K562 (cell line): ENCODE results near the gene PRKCB. TPM values are rescaled to one million over a fixed set of nuclear protein-coding genes. Genes with fewer than 3 reads are reported as not detected.
A peak's percentile ranks its signal among the peaks of the same experiment; 100 is the strongest.

Source experiments
- ATAC-seq: fragments of 200-7000 bp; cut with Tn5 transposase; 3 replicates; pipeline ENCODE4 v1.9.1; 2020; ENCODE audit warnings: moderate library complexity
- BruUV-seq: library from RNA; stranded (reverse); fragments of 400-500 nt; replicated peaks from 2 replicates; lab custom pipeline; 2021; lab: Mats Ljungman, UMichigan
- CTCF ChIA-PET: fragments of 300-600 bp; formaldehyde crosslinking; extraction: SDS; loops from one replicate; lab custom pipeline; 2021; ENCODE audit warnings: low intra/inter-chr PET ratio; lab: Yijun Ruan, JAX
- POLR2A ChIA-PET: fragments of 300-600, 350-650 bp; sonication (Branson Sonifier 250); formaldehyde crosslinking; extraction: SDS; loops from one replicate; lab custom pipeline; 2021; ENCODE audit warnings: antibody characterized with exemption, inconsistent platforms; lab: Yijun Ruan, JAX
- DNase-seq, 4 experiments: peaks; one replicate each; pipeline versions ENCODE4 v3.0.0 to v3.0.0-alpha.2; 2011 to 2018; ENCODE audit warnings: low spot score in 3 of 4, mixed read lengths in 3 of 4; ENCODE audit errors: extremely low read depth in 1 of 4
- FAIRE-seq: peaks from 2 replicates; lab custom pipeline; 2011; peaks lifted over from hg19 to GRCh38; lab: Jason Lieb, UNC
- H2AFZ ChIP-seq: 2 replicates; pipeline ENCODE4 v1.6.0; 2011; ENCODE audit warnings: low read depth, low read length, control low read depth, inconsistent platforms
- H3K27ac ChIP-seq: fragments of 200-600 bp; 3 replicates; pipeline ENCODE4 v1.8.0; 2011; ENCODE audit warnings: low read depth, mild to moderate bottlenecking, control low read depth, inconsistent platforms, low read length, moderate library complexity, mixed read lengths; ENCODE audit errors: extremely low read depth
- H3K27me3 ChIP-seq, 2 experiments: fragments of 300-600 bp in 1 of 2; 2 replicates in 1 of 2; 3 replicates in 1 of 2; pipeline versions ENCODE4 v1.6.0 to v1.8.0; 2011; ENCODE audit warnings: inconsistent platforms in 2 of 2, low read length in 2 of 2, mild to moderate bottlenecking in 1 of 2, mixed read lengths in 1 of 2, moderate library complexity in 1 of 2; ENCODE audit not compliant: control insufficient read depth in 2 of 2, insufficient read depth in 2 of 2
- H3K36me3 ChIP-seq: fragments of 300-600 bp; 3 replicates; pipeline ENCODE4 v1.8.0; 2011; ENCODE audit warnings: mild to moderate bottlenecking, low read length, inconsistent platforms; ENCODE audit not compliant: control insufficient read depth, insufficient read depth
- H3K4me1 ChIP-seq, 2 experiments: fragments of 200-600 bp in 1 of 2; replicated peaks in 1 of 2; 2 replicates in 1 of 2; 3 replicates in 1 of 2; pipeline versions ENCODE4 v1.5.1 to v1.8.0; 2011; ENCODE audit warnings: inconsistent platforms in 2 of 2, low read length in 2 of 2, mild to moderate bottlenecking in 1 of 2, mixed read lengths in 1 of 2, moderate library complexity in 1 of 2; ENCODE audit not compliant: control insufficient read depth in 2 of 2, insufficient read depth in 2 of 2
- H3K4me2 ChIP-seq: 2 replicates; pipeline ENCODE4 v1.6.1; 2011; ENCODE audit warnings: low read length, control low read depth, inconsistent platforms, mixed read lengths; ENCODE audit not compliant: insufficient read depth
- H3K4me3 ChIP-seq: fragments of 200-600 bp; sonication (generic), shearing (Covaris generic); 2 replicates; pipeline ENCODE4 v1.5.1; 2016; ENCODE audit warnings: control low read depth, inconsistent platforms
- H3K79me2 ChIP-seq: fragments of 200-600 bp; 3 replicates; pipeline ENCODE4 v1.8.0; 2011; ENCODE audit warnings: low read length, inconsistent platforms; ENCODE audit not compliant: control insufficient read depth, insufficient read depth
- H3K9ac ChIP-seq, 2 experiments: 2 replicates each; pipeline versions ENCODE4 v1.6.0 to v1.6.1; 2011; ENCODE audit warnings: low read depth in 2 of 2, low read length in 2 of 2, control low read depth in 1 of 2, inconsistent platforms in 1 of 2, mild to moderate bottlenecking in 1 of 2, mixed read lengths in 1 of 2; ENCODE audit not compliant: insufficient read depth in 1 of 2
- H3K9me1 ChIP-seq: one replicate; pipeline ENCODE4 v1.6.0; 2011; ENCODE audit warnings: inconsistent platforms, mild to moderate bottlenecking, low read length, moderate library complexity; ENCODE audit not compliant: control insufficient read depth, insufficient read depth
- H3K9me3 ChIP-seq: replicated peaks from 2 replicates; pipeline ENCODE4 v1.5.1; 2011; ENCODE audit warnings: low read depth, low read length, inconsistent platforms; ENCODE audit not compliant: control insufficient read depth, insufficient read depth
- H4K20me1 ChIP-seq: replicated peaks from 2 replicates; pipeline ENCODE4 v1.6.1; 2011; ENCODE audit warnings: low read length, inconsistent platforms, mixed read lengths; ENCODE audit not compliant: control insufficient read depth, insufficient read depth
- ADNP ChIP-seq: fragments of 200-800 bp; sonication (Bioruptor generic); IDR thresholded peaks from 2 replicates; pipeline ENCODE4 v1.6.1; 2016; ENCODE audit warnings: missing genetic modification characterization, missing compliant biosample characterization
- CAMTA2 ChIP-seq: fragments of 250-450 bp; sonication (Bioruptor Pico); conservative IDR thresholded peaks from 2 replicates; pipeline ENCODE4 v1.5.1; 2022
- HDAC2 ChIP-seq: fragments of 450-650 bp; IDR thresholded peaks from 2 replicates; pipeline ENCODE4 v1.6.1; 2016; ENCODE audit warnings: mild to moderate bottlenecking
- HES1 ChIP-seq: fragments of 450-650 bp; IDR thresholded peaks from 2 replicates; pipeline ENCODE4 v1.6.1; 2016; ENCODE audit warnings: low read depth, mild to moderate bottlenecking, moderate library complexity
- HEY1 ChIP-seq: fragments of 250-450 bp; sonication (Bioruptor Pico); IDR thresholded peaks from 2 replicates; pipeline ENCODE4 v1.5.0; 2020; ENCODE audit warnings: mild to moderate bottlenecking, moderate library complexity, borderline replicate concordance
- POLR2B ChIP-seq: fragments of 450-650 bp; IDR thresholded peaks from 2 replicates; pipeline ENCODE4 v1.6.1; 2018; ENCODE audit warnings: low read depth; ENCODE audit not compliant: partially characterized antibody
- POLR3A ChIP-seq: IDR thresholded peaks from 2 replicates; pipeline ENCODE4 v1.6.1; 2011; ENCODE audit warnings: borderline replicate concordance, mild to moderate bottlenecking, moderate library complexity; ENCODE audit not compliant: insufficient read length, insufficient read depth; ENCODE audit errors: extremely low read depth
- SAFB ChIP-seq: fragments of 200-400 bp; formaldehyde crosslinking; IDR thresholded peaks from 2 replicates; pipeline ENCODE4 v1.6.1; 2017; ENCODE audit warnings: low read depth, low read length, borderline replicate concordance
- SETDB1 ChIP-seq: IDR thresholded peaks from one replicate; pipeline ENCODE4 v1.6.1; 2012; ENCODE audit warnings: low read length, control low read depth, inconsistent platforms
- SRSF7 ChIP-seq: fragments of 200-400 bp; formaldehyde crosslinking; optimal IDR thresholded peaks from 2 replicates; pipeline ENCODE3; 2017; ENCODE audit warnings: mild to moderate bottlenecking, low read depth, low read length
- ZNF316 ChIP-seq: fragments of 450-650 bp; IDR thresholded peaks from 2 replicates; pipeline ENCODE4 v1.6.1; 2016
- ZNF830 ChIP-seq: fragments of 250-450 bp; sonication (Bioruptor Pico); IDR thresholded peaks from 2 replicates; pipeline ENCODE4 v1.5.0; 2021; ENCODE audit warnings: mild to moderate bottlenecking
- WGBS: fragments of 100-300 bp; shearing (Covaris generic); methylation state at CpG from one replicate; pipeline ENCODE4 v1.1.6; 2016; ENCODE audit warnings: low coverage, mixed read lengths; ENCODE audit not compliant: insufficient coverage; ENCODE audit errors: missing lambda C conversion rate; 5-methylcytosine and 5-hydroxymethylcytosine counted together
- in situ Hi-C: fragments of 300-500 bp; cut with MboI; formaldehyde crosslinking; loops from 4 replicates; pipeline ENCODE4 v1.15.0; 2018; ENCODE audit warnings: inconsistent platforms, mixed read lengths
- intact Hi-C: fragments of 100-400 bp; cut with micrococcal nuclease; formaldehyde crosslinking; loops from 2 replicates; pipeline ENCODE4 v1.14.2; 2022
- polyA plus RNA-seq, 8 experiments: library from polyadenylated mRNA; depleted of rRNA in 4 of 8; stranded (reverse) in 5 of 8; unstranded in 3 of 8; fragments of >200 nt; fragmentation: Nextera tagmentation in 2 of 8; fragmentation: Illumina TruSeq in 1 of 8; extraction: Ambion mirVana in 2 of 8; extraction: Trizol in 1 of 8; gene quantifications; 2 replicates each; pipeline versions ENCODE4 v1.2.1 to v1.2.3, GENCODE V29; 2011 to 2014; ENCODE audit warnings: inconsistent platforms in 1 of 8, missing spikeins in 1 of 8
- total RNA-seq, 7 experiments: library from RNA; depleted of rRNA in 6 of 7; stranded (reverse); fragments of >200 nt in 6 of 7; fragmentation: Illumina TruSeq in 2 of 7; extraction: Trizol in 2 of 7; gene quantifications; 2 replicates each; pipeline versions ENCODE4 v1.2.1 to v1.2.3, GENCODE V29; 2011 to 2021; ENCODE audit warnings: low replicate concordance in 1 of 7

The PRKCB gene
- total and polyA plus RNA-seq, 9 of the 15 experiments (the other 6 are each of a cell fraction or from before 2014, with no cell fraction given): 49.9 to 276 (median 148) TPM

GRCh38 chr16:24131294-24131693 is 295.5 kb downstream of the PRKCB start:
- TF ChIP-seq POLR2B (no peak), SAFB (no peak)
- H3K9ac ChIP-seq: no peak overlapping the region
- H3K4me2 ChIP-seq: no peak overlapping the region
- no peaks in the 10 kb centered on the region for H3K27me3 ChIP-seq
- WGBS: 89% methylated on average over 2 of the region's 2 CpGs
- H3K27ac ChIP-seq: no peak overlapping the region
- peaks cover 11 to 12% of the 10 kb centered on the region in 2 experiments; a peak in 3 of 5 replicates for H3K4me1 ChIP-seq
- POLR2A ChIA-PET: interaction anchor here (0.5 to 1.2 kb wide), 5 partner anchors 10 to 255 kb away, joined by 3 read pairs; no protein-coding TSS in a partner anchor
- H2AFZ ChIP-seq: no peak overlapping the region
- CTCF ChIA-PET: no interaction called here
- H4K20me1 ChIP-seq: no peaks in the 10 kb centered on the region; the same call in 1 of the 2 replicates
- BruUV-seq: TSS peak; percentile 7
- H3K79me2 ChIP-seq: peaks cover 2% of the 10 kb centered on the region; the same call in 1 of the 3 replicates
- ATAC-seq (no peak), DNase-seq (no peak), FAIRE-seq (peak; percentile 11)
- H3K9me1 ChIP-seq: peaks cover 2% of the 10 kb centered on the region
- in situ Hi-C loops (no loop called here), intact Hi-C loops (no loop called here)
- no peak overlapping the region for H3K4me3 ChIP-seq
- H3K36me3 ChIP-seq: peaks cover 64% of the 10 kb centered on the region
- no peaks in the 10 kb centered on the region for H3K9me3 ChIP-seq

GRCh38 chr16:24132048-24132796 is 296.4 kb downstream of the PRKCB start:
- Histone ChIP-seq H4K20me1 (no peaks in the 10 kb centered on the region; the same call in 1 of the 2 replicates), H2AFZ (no peak overlapping the region), H3K27ac (no peak overlapping the region), H3K4me1 (peaks cover 15 to 16% of the 10 kb centered on the region in 2 experiments; a peak in 3 of 5 replicates), H3K9ac (no peak overlapping the region), H3K79me2 (peaks cover 4% of the 10 kb centered on the region; the same call in 1 of the 3 replicates), H3K4me2 (no peak overlapping the region), H3K27me3 (no peaks in the 10 kb centered on the region), H3K36me3 (peaks cover 62% of the 10 kb centered on the region), H3K9me1 (peaks cover 4% of the 10 kb centered on the region), H3K9me3 (no peaks in the 10 kb centered on the region), H3K4me3 (no peak overlapping the region)
- intact Hi-C loops (no loop called here), in situ Hi-C loops (no loop called here)
- DNase-seq: no peak
- POLR2A ChIA-PET: interaction anchor here (0.5 to 0.7 kb wide), 5 partner anchors 17 to 449 kb away, joined by 3 to 4 read pairs (median 3); no protein-coding TSS in a partner anchor
- 82% methylated on average over 2 of the region's 2 CpGs for WGBS
- BruUV-seq: no TSS peak
- no peak for ATAC-seq
- FAIRE-seq: no peak
- CTCF ChIA-PET: no interaction called here
- TF ChIP-seq POLR3A (no peak), SETDB1 (no peak), HDAC2 (no peak), HEY1 (no peak), ADNP (tag) (peak; percentile 84), HES1 (no peak), CAMTA2 (CRISPR knock-in tag) (no peak), ZNF830 (no peak), SRSF7 (no peak), ZNF316 (0 out of 2 replicates have a peak, but pooled peaks have one; percentile 23)
